Spleen (tissue), 7 donors: ENCODE data around the gene ARAP3.

Source experiments
- CTCF ChIP-seq, 11 experiments: fragments of 200-600 bp in 7 of 11; fragments of 450-650 bp in 4 of 11; sonication (generic) in 4 of 11; IDR thresholded peaks in 8 of 11; conservative IDR thresholded peaks in 3 of 11; 1 replicate in 7 of 11; 2 replicates in 4 of 11; pipeline versions ENCODE4 v1.4.0 to v1.8.0; 2016 to 2021; ENCODE audit warnings: antibody characterized with exemption in 11 of 11, inconsistent platforms in 4 of 11, mild to moderate bottlenecking in 1 of 11
- POLR2A ChIP-seq, 3 donors: fragments of 450-650 bp; IDR thresholded peaks; one replicate each; pipeline ENCODE4 v1.5.1; 2017; ENCODE audit warnings: antibody characterized with exemption in 3 of 3, mild to moderate bottlenecking in 1 of 3
- donor health status: DM: no; HTN: no; CAD: no; lungs with moderate emphysema.
- donor health status: DM: no; HTN: no; CAD: no.
- donor health status: DM: no; HTN: no; CAD: no.

DNA sequence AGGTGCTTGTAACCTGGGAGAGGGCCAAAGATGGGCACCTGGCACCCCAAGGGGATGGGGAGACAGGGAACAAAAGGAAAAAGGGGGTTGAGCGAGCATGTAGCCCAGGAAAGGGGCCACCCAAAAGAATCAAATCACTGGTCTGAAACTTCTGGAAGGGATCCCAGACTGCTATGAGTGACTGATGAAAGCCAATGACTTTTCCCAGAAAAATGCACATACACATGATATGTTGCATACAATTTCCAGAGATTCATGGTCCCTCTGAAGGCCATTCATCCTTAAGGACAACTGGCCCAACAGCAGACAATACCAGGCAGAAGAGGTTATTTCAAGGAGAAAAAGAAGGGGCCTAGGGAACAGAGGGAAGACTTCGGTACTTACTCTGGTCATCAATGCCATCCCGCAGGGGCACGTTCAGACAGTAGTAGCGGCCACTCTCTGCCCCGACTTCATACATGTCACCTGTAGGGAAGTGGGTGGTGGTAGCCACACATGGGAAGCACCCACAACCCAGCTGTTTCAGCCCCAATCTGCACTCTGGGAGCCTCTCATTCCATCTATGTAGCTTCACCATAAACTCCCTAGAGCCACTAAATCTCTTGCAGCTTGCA lies 53.7 kb downstream of the ARAP3 start:
- no peak for TF ChIP-seq POLR2A (IDR thresholded peaks at IDR 0.05)
- no peak for TF ChIP-seq CTCF (IDR thresholded peaks at IDR 0.05 in 8 of 11, conservative IDR thresholded peaks at IDR 0.05 in 3 of 11)
